A549 (cell line): ENCODE results near the gene SLC6A19.

ENCODE experiments used
- CBX2 ChIP-seq: fragments of 200-600 bp; sonication (generic); IDR thresholded peaks from 2 replicates; pipeline ENCODE4 v1.6.1; 2016; ENCODE audit warnings: low read depth, mild to moderate bottlenecking, borderline replicate concordance
- CEBPB ChIP-seq, 2 experiments: fragments of >200 bp in 1 of 2; sonication (Bioruptor Twin) in 1 of 2; formaldehyde crosslinking in 1 of 2; IDR thresholded peaks; 2 replicates each; pipeline ENCODE4 v1.6.1; 2012 to 2016
- EHMT2 ChIP-seq: fragments of 200-600 bp; sonication (generic); IDR thresholded peaks from 2 replicates; pipeline ENCODE4 v1.6.1; 2016; ENCODE audit warnings: antibody characterized with exemption, low read depth, mild to moderate bottlenecking, moderate library complexity
- ELK1 ChIP-seq: fragments of 150-350 bp; IDR thresholded peaks from 2 replicates; pipeline ENCODE4 v1.6.1; 2014; ENCODE audit warnings: low read depth, mild to moderate bottlenecking, low read length
- HOXB5 ChIP-seq: fragments of 250-450 bp; sonication (Bioruptor Pico); IDR thresholded peaks from 2 replicates; pipeline ENCODE4 v1.5.0; 2020; ENCODE audit warnings: mild to moderate bottlenecking, moderate library complexity
- MAFK ChIP-seq: fragments of 450-650 bp; IDR thresholded peaks from 2 replicates; pipeline ENCODE4 v1.6.1; 2014; ENCODE audit not compliant: partially characterized antibody
- MYC ChIP-seq: IDR thresholded peaks from 2 replicates; pipeline ENCODE4 v1.6.1; 2012; ENCODE audit warnings: mild to moderate bottlenecking, inconsistent platforms, low read length, improper control_type of control experiment, borderline replicate concordance
- POLR2A ChIP-seq: IDR thresholded peaks from 2 replicates; pipeline ENCODE4 v1.6.1; 2012; ENCODE audit warnings: mild to moderate bottlenecking, low read length
- RCOR1 ChIP-seq: fragments of 150-350 bp; IDR thresholded peaks from 2 replicates; pipeline ENCODE4 v1.6.1; 2014; ENCODE audit warnings: antibody characterized with exemption, low read length, low read depth
- RNF2 ChIP-seq: fragments of 200-600 bp; sonication (generic); IDR thresholded peaks from 2 replicates; pipeline ENCODE4 v1.6.1; 2016; ENCODE audit warnings: low read depth, mild to moderate bottlenecking, antibody characterized with exemption, moderate library complexity, borderline replicate concordance
- TF ChIP-seq, protein P1 (sequence below): fragments of >200 bp; sonication (Bioruptor Twin); formaldehyde crosslinking; IDR thresholded peaks from 3 replicates; pipeline ENCODE4 v1.5.1; 2016
- TF ChIP-seq, protein P2 (sequence below): fragments of >200 bp; sonication (Bioruptor Twin); formaldehyde crosslinking; IDR thresholded peaks from 3 replicates; pipeline ENCODE4 v1.6.1; 2016

DNA sequence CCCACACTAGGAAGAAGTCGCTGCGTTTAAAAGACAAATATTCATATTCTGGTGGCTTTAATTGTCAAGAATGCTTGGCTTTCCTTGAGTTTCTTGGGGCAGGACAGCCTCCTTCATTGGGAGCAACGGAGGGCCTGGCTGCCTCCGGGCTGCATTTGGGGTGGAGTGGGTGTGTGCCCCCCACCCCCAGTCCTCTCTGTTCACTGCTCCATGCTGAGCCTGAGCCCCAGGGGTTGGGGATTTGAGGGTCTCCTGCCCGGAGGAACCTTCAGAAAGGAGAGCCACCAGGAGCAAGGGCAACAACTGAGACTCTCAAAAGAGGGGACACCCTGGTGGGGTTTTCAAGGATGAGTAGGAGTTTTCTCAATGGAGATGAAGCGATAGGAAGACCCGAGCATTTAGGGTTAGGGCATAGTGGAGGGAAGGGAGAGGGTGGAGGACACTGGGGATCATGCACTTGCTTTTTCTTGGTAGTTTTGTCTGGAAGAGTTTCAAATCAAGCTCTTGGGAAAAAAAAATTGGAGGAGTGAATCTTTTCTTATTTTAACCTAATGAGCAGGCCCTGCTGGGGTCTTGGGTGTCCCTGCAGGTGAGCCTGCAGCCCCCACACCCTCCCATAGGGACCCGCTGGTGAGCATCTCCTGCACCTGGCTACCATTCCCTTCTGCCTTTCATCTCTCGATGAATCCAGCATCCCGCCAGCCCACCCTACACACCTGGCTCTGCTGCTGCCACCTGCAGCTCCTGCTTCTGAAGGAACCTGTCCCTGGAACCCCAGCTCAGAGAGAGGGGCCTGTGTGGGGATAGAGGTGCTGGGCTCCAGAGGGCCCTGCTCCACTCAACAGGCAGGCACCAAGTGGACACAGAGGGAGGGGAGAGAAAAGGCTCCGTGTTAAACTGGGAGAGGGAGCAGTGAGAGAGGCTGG lies 4.1 kb downstream of the SLC6A19 start:
- TF ChIP-seq RNF2: no peak
- no peak for TF ChIP-seq RCOR1
- TF ChIP-seq, protein P1, sequence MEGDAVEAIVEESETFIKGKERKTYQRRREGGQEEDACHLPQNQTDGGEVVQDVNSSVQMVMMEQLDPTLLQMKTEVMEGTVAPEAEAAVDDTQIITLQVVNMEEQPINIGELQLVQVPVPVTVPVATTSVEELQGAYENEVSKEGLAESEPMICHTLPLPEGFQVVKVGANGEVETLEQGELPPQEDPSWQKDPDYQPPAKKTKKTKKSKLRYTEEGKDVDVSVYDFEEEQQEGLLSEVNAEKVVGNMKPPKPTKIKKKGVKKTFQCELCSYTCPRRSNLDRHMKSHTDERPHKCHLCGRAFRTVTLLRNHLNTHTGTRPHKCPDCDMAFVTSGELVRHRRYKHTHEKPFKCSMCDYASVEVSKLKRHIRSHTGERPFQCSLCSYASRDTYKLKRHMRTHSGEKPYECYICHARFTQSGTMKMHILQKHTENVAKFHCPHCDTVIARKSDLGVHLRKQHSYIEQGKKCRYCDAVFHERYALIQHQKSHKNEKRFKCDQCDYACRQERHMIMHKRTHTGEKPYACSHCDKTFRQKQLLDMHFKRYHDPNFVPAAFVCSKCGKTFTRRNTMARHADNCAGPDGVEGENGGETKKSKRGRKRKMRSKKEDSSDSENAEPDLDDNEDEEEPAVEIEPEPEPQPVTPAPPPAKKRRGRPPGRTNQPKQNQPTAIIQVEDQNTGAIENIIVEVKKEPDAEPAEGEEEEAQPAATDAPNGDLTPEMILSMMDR: no peak
- TF ChIP-seq POLR2A: no peak
- TF ChIP-seq, protein P2, sequence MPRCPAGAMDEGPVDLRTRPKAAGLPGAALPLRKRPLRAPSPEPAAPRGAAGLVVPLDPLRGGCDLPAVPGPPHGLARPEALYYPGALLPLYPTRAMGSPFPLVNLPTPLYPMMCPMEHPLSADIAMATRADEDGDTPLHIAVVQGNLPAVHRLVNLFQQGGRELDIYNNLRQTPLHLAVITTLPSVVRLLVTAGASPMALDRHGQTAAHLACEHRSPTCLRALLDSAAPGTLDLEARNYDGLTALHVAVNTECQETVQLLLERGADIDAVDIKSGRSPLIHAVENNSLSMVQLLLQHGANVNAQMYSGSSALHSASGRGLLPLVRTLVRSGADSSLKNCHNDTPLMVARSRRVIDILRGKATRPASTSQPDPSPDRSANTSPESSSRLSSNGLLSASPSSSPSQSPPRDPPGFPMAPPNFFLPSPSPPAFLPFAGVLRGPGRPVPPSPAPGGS: no peak
- TF ChIP-seq EHMT2: no peak
- no peak for TF ChIP-seq CBX2
- no peak for TF ChIP-seq CEBPB (IDR thresholded peaks at IDR 0.05)
- TF ChIP-seq MAFK: no peak
- TF ChIP-seq HOXB5: no peak
- TF ChIP-seq ELK1: no peak
- TF ChIP-seq MYC: no peak
